ENCODE results near the gene SERPINF2.

DNA sequence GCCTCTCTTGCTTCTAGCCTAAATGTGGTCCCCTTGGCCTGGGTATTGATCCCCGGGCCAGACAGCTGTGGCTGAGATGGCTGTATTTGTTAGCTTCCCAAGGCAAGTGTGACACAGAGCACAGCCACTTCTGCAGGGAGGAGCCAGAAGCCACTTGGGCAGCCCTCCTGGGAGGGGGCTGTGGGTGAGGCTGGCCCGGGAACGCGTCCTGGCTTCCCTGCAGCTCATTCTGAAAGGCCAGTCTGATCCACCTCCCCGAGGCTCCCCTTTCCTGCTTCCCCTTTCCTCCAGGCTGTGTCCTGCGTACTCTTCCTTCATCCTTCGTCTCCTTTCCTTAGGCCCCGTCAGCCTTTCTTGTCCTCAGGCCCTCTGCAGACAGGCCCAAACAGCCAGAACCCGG lies 8.0 kb downstream of the SERPINF2 start:
- TF ChIP-seq POLR2A (IDR thresholded peaks at IDR 0.05) = no peak
- TF ChIP-seq, protein P1, sequence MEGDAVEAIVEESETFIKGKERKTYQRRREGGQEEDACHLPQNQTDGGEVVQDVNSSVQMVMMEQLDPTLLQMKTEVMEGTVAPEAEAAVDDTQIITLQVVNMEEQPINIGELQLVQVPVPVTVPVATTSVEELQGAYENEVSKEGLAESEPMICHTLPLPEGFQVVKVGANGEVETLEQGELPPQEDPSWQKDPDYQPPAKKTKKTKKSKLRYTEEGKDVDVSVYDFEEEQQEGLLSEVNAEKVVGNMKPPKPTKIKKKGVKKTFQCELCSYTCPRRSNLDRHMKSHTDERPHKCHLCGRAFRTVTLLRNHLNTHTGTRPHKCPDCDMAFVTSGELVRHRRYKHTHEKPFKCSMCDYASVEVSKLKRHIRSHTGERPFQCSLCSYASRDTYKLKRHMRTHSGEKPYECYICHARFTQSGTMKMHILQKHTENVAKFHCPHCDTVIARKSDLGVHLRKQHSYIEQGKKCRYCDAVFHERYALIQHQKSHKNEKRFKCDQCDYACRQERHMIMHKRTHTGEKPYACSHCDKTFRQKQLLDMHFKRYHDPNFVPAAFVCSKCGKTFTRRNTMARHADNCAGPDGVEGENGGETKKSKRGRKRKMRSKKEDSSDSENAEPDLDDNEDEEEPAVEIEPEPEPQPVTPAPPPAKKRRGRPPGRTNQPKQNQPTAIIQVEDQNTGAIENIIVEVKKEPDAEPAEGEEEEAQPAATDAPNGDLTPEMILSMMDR (IDR thresholded peaks at IDR 0.05) = no peak
- no peak for TF ChIP-seq EP300 (IDR thresholded peaks at IDR 0.05)
